Vagina (tissue), 2 donors: ENCODE measurements around the gene INPP5A. TPM values are rescaled to one million over a fixed set of nuclear protein-coding genes. Genes with fewer than 3 reads are reported as not detected.

Source experiments
- DNase-seq, 2 donors: peaks; one replicate each; pipeline ENCODE4 v3.0.0-alpha.2; 2017; ENCODE audit errors: extremely low spot score in 2 of 2
- H3K27ac ChIP-seq: fragments of 200-600 bp; sonication (generic); one replicate; pipeline ENCODE4 v1.5.1; 2019
- H3K27me3 ChIP-seq: fragments of 200-600 bp; sonication (generic); one replicate; pipeline ENCODE4 v1.5.1; 2019
- H3K36me3 ChIP-seq, 2 donors: fragments of 200-600 bp; sonication (generic); one replicate each; pipeline ENCODE4 v1.5.1; 2017 to 2019
- H3K4me1 ChIP-seq: fragments of 200-600 bp; sonication (generic); one replicate; pipeline ENCODE4 v1.5.1; 2019
- H3K4me3 ChIP-seq, 2 donors: fragments of 200-600 bp; sonication (generic); 1 replicate in 1 of 2; 2 replicates in 1 of 2; pipeline ENCODE4 v1.5.1; 2016 to 2019
- H3K9me3 ChIP-seq: fragments of 200-600 bp; sonication (generic); one replicate; pipeline ENCODE4 v1.5.1; 2019
- POLR2A ChIP-seq, 2 donors: fragments of 450-650 bp; IDR thresholded peaks; one replicate each; pipeline ENCODE4 v1.6.1; 2017; ENCODE audit warnings: antibody characterized with exemption in 2 of 2, mild to moderate bottlenecking in 2 of 2, moderate library complexity in 2 of 2
- POLR2AphosphoS5 ChIP-seq, 2 donors: sonication (generic); formaldehyde crosslinking; IDR thresholded peaks; one replicate each; pipeline ENCODE4 v1.9.0; 2017; ENCODE audit warnings: antibody characterized with exemption in 2 of 2, mild to moderate bottlenecking in 2 of 2, low read depth in 1 of 2; ENCODE audit not compliant: insufficient read depth in 1 of 2
- intact Hi-C: fragments of 100-400 bp; cut with DNase I; formaldehyde crosslinking; loops from one replicate; pipeline ENCODE4 v1.15.1; 2023
- total RNA-seq: library from RNA; depleted of rRNA; stranded (reverse); fragments of >200 nt; gene quantifications from one replicate; pipeline ENCODE4 v1.2.3, GENCODE V29; 2016
- TF ChIP-seq, protein P1 (sequence below), 3 experiments: fragments of 450-650 bp in 2 of 3; fragments of 200-600 bp in 1 of 3; sonication (generic) in 1 of 3; IDR thresholded peaks; one replicate each; pipeline ENCODE4 v1.5.1; 2017 to 2019; ENCODE audit warnings: antibody characterized with exemption in 3 of 3, mild to moderate bottlenecking in 2 of 3, moderate library complexity in 2 of 3

The INPP5A gene
- total RNA-seq, 1 donor from 2014 or later, result 24.3 TPM

GRCh38 chr10:132690401-132690800 is 152.8 kb downstream of the INPP5A start:
- H3K27me3 ChIP-seq, result no peaks in the 10 kb centered on the region
- intact Hi-C loops, result no loop called here
- no peaks in the 10 kb centered on the region for H3K9me3 ChIP-seq
- peaks cover 0 to 16% of the 10 kb centered on the region in 2 donors for H3K36me3 ChIP-seq
- TF ChIP-seq POLR2AphosphoS5 (IDR thresholded peaks at IDR 0.05; ENCODE audit: insufficient read depth in 1 of 2, low read depth in 1 of 2) (no peak), POLR2A (IDR thresholded peaks at IDR 0.05) (no peak)
- TF ChIP-seq, protein P1, sequence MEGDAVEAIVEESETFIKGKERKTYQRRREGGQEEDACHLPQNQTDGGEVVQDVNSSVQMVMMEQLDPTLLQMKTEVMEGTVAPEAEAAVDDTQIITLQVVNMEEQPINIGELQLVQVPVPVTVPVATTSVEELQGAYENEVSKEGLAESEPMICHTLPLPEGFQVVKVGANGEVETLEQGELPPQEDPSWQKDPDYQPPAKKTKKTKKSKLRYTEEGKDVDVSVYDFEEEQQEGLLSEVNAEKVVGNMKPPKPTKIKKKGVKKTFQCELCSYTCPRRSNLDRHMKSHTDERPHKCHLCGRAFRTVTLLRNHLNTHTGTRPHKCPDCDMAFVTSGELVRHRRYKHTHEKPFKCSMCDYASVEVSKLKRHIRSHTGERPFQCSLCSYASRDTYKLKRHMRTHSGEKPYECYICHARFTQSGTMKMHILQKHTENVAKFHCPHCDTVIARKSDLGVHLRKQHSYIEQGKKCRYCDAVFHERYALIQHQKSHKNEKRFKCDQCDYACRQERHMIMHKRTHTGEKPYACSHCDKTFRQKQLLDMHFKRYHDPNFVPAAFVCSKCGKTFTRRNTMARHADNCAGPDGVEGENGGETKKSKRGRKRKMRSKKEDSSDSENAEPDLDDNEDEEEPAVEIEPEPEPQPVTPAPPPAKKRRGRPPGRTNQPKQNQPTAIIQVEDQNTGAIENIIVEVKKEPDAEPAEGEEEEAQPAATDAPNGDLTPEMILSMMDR (IDR thresholded peaks at IDR 0.05), result no peak
- H3K4me3 ChIP-seq, result no peak overlapping the region
- no peaks in the 10 kb centered on the region for H3K4me1 ChIP-seq
- no peak for DNase-seq
- H3K27ac ChIP-seq, result no peak overlapping the region

- H3K4me3 ChIP-seq, result no peak overlapping the region
- H3K4me1 ChIP-seq, result no peaks in the 10 kb centered on the region
- TF ChIP-seq POLR2A (IDR thresholded peaks at IDR 0.05) (no peak), POLR2AphosphoS5 (IDR thresholded peaks at IDR 0.05; ENCODE audit: insufficient read depth in 1 of 2, low read depth in 1 of 2) (no peak)
- TF ChIP-seq, protein P1 (IDR thresholded peaks at IDR 0.05), result no peak
- H3K36me3 ChIP-seq, result peaks cover 0 to 16% of the 10 kb centered on the region in 2 donors
- no peak for DNase-seq
- intact Hi-C loops, result no loop called here
- no peaks in the 10 kb centered on the region for H3K9me3 ChIP-seq
- no peak overlapping the region for H3K27ac ChIP-seq
- no peaks in the 10 kb centered on the region for H3K27me3 ChIP-seq
These were observed 153.4 kb downstream of the INPP5A start for GRCh38 chr10:132690821-132691610.

DNA sequence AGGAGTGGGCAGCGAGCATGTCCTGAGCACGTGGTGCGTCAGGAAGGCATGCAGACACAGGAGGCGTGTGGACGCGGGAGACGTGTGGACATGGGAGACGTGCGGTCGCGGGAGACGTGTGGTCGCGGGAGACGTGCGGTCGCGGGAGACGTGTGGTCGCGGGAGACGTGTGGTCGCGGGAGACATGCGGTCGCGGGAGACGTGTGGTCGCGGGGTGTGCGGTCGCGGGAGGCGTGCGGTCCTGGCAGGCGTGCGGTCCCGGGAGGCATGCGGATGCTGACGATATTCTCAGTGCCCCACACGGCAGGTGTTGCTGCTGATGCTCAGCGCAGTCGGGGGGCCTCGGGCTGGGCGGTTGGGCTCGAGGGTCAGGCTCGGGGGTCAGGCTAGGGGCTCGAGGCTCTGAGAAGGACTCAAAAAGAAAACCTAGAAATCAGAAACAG is 154.1 kb downstream of the INPP5A start:
- intact Hi-C loops, result no loop called here
- H3K4me1 ChIP-seq, result no peaks in the 10 kb centered on the region
- no peaks in the 10 kb centered on the region for H3K9me3 ChIP-seq
- TF ChIP-seq, protein P1 (IDR thresholded peaks at IDR 0.05), result no peak
- TF ChIP-seq POLR2AphosphoS5 (IDR thresholded peaks at IDR 0.05; ENCODE audit: insufficient read depth in 1 of 2, low read depth in 1 of 2), result no peak
- TF ChIP-seq POLR2A (IDR thresholded peaks at IDR 0.05), result no peak
- peaks cover 0 to 16% of the 10 kb centered on the region in 2 donors for H3K36me3 ChIP-seq
- no peak overlapping the region for H3K27ac ChIP-seq
- no peak for DNase-seq
- no peak overlapping the region for H3K4me3 ChIP-seq
- no peaks in the 10 kb centered on the region for H3K27me3 ChIP-seq

DNA sequence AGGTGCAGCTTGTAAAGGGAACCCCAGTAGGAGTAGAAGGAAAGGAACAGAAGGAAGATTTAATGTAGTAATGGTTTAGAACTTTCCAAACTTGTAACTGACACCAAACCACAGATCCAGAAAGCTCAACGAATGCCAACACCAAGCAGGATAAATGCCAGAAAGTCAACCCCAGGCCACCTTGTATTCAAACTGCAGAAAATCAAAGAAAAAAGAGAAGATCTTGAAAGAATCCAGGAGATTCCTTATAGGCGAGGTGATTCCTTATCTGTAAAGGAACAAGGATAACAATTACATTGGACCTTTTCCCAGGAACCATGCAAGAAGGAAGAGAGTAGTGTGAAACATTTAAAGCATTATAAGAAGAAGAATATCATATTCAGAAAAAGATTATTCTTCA is 154.7 kb downstream of the INPP5A start:
- H3K27me3 ChIP-seq, result no peaks in the 10 kb centered on the region
- H3K4me3 ChIP-seq, result no peak overlapping the region
- no peak overlapping the region for H3K27ac ChIP-seq
- intact Hi-C loops, result no loop called here
- H3K4me1 ChIP-seq, result no peaks in the 10 kb centered on the region
- TF ChIP-seq POLR2A (IDR thresholded peaks at IDR 0.05) (no peak), POLR2AphosphoS5 (IDR thresholded peaks at IDR 0.05; ENCODE audit: insufficient read depth in 1 of 2, low read depth in 1 of 2) (no peak)
- TF ChIP-seq, protein P1 (IDR thresholded peaks at IDR 0.05), result no peak
- DNase-seq, result no peak
- H3K9me3 ChIP-seq, result no peaks in the 10 kb centered on the region
- peaks cover 0 to 16% of the 10 kb centered on the region in 2 donors for H3K36me3 ChIP-seq

GRCh38 chr10:132693676-132694075 is 156.1 kb downstream of the INPP5A start:
- H3K27me3 ChIP-seq, result no peaks in the 10 kb centered on the region
- no peak for TF ChIP-seq POLR2A (IDR thresholded peaks at IDR 0.05)
- TF ChIP-seq, protein P1 (IDR thresholded peaks at IDR 0.05), result no peak
- no peak for TF ChIP-seq POLR2AphosphoS5 (IDR thresholded peaks at IDR 0.05; ENCODE audit: insufficient read depth in 1 of 2, low read depth in 1 of 2)
- H3K4me1 ChIP-seq, result no peaks in the 10 kb centered on the region
- intact Hi-C loops, result no loop called here
- DNase-seq, result no peak
- H3K36me3 ChIP-seq, result peaks cover 0 to 16% of the 10 kb centered on the region in 2 donors
- no peak overlapping the region for H3K27ac ChIP-seq
- H3K9me3 ChIP-seq, result no peaks in the 10 kb centered on the region
- H3K4me3 ChIP-seq, result no peak overlapping the region
